ENCODE results near the gene TNFRSF13B. TPM values are rescaled to one million over a fixed set of nuclear protein-coding genes. Genes with fewer than 3 reads are reported as not detected.

The TNFRSF13B gene
- total RNA-seq, 1 experiment from 2014 or later, result 0.28 TPM

- Histone ChIP-seq H3K9me3 (ENCODE audit: control insufficient read depth, low read depth, low read length) (no peaks in the 10 kb centered on the region), H4K5ac (ENCODE audit: insufficient read length, low read depth, low read length) (no peak overlapping the region), H3K4ac (ENCODE audit: low read depth, low read length) (no peak overlapping the region), H3T11ph (ENCODE audit: low read length) (no peak overlapping the region), H3K79me1 (ENCODE audit: insufficient read depth, low read depth, low read length, poor library complexity, severe bottlenecking) (no peaks in the 10 kb centered on the region), H3K9ac (ENCODE audit: extremely low read depth, insufficient read length, low read length) (no peak overlapping the region), H2BK120ac (ENCODE audit: low read depth, low read length, poor library complexity, severe bottlenecking) (no peak overlapping the region), H2BK5ac (ENCODE audit: insufficient read length, low read length) (no peak overlapping the region), H3K27me3 (ENCODE audit: insufficient read depth, low read length) (no peaks in the 10 kb centered on the region), H4K20me1 (ENCODE audit: control insufficient read depth, insufficient read depth, insufficient read length) (no peaks in the 10 kb centered on the region), H2AFZ (ENCODE audit: low read length) (no peak overlapping the region), H3K79me2 (ENCODE audit: insufficient read depth, low read length) (no peaks in the 10 kb centered on the region), H4K91ac (ENCODE audit: insufficient read length, low read depth, low read length) (no peak overlapping the region), H2AK5ac (ENCODE audit: insufficient read length, low read length) (no peak overlapping the region), H2BK15ac (ENCODE audit: low read depth, low read length) (no peak overlapping the region), H3K14ac (ENCODE audit: insufficient read depth, low read length) (no peak overlapping the region), H3K23me2 (ENCODE audit: insufficient read length, low read depth, low read length, poor library complexity, severe bottlenecking) (no peaks in the 10 kb centered on the region), H3K18ac (ENCODE audit: insufficient read length, low read depth, low read length) (no peak overlapping the region), H2BK12ac (ENCODE audit: insufficient read length, low read depth, low read length) (no peak overlapping the region), H3K56ac (ENCODE audit: insufficient read length, low read depth, low read length) (no peak overlapping the region), H3K27ac (ENCODE audit: insufficient read length, low read depth, low read length) (no peak overlapping the region), H3K4me2 (ENCODE audit: insufficient read depth, insufficient read length, low read length) (no peak overlapping the region), H4K8ac (replicated peaks; ENCODE audit: insufficient read length, low read depth, low read length) (no peak overlapping the region), H3K23ac (ENCODE audit: insufficient read length, low read depth, low read length) (no peak overlapping the region), H2BK20ac (ENCODE audit: low read depth, low read length, poor library complexity, severe bottlenecking) (no peak overlapping the region), H3K4me1 (ENCODE audit: insufficient read depth, low read length) (no peaks in the 10 kb centered on the region)
- TF ChIP-seq CTCF (conservative IDR thresholded peaks at IDR 0.05), result peak; percentile 67
- WGBS (ENCODE audit: extremely low coverage, insufficient read length, low lambda C conversion rate), result no CpG with 5 or more reads among the region's 15 CpGs
- Mint-ChIP-seq H3K36me3 (ENCODE audit: insufficient read depth in 1 of 3, low read depth in 3 of 3) (no peaks in the 10 kb centered on the region; a peak in 1 of 7 replicates), H3K4me1 (peaks cover 9% of the 10 kb centered on the region in 2 experiments; a peak in 3 of 4 replicates), H3K4me3 (no peak overlapping the region), H3K27ac (no peak overlapping the region), H3K9me3 (no peaks in the 10 kb centered on the region; a peak in 1 of 5 replicates), H3K27me3 (ENCODE audit: low read depth) (peaks cover 2% of the 10 kb centered on the region; the same call in 1 of the 2 replicates)
- peak; percentile 90 for DNase-seq
These were observed 52.0 kb downstream of the TNFRSF13B start for GRCh38 chr17:16919663-16920627.

Data from H9 (cell line).